HG03025 (cell line): Measurements from ENCODE around the gene UQCRFS1.
"Not testable (repeated sequence)": the region's sequence is repeated elsewhere in the genome, so short reads cannot be mapped to it uniquely, and the experiment has no call there.

Source experiments
- ATAC-seq: cut with Tn5 transposase; IDR thresholded peaks from one replicate; pipeline ENCODE4 v1.9.1; 2021; ENCODE audit warnings: mild to moderate bottlenecking, moderate library complexity; ENCODE audit not compliant: unreplicated experiment, low FRiP score

UQCRFS1 gene

GRCh38 chr19:29212648-29213573 is at the start of gene UQCRFS1:
UQCRFS1 (minus strand) TSS chr19:29213151; CDS start chr19:29213118, 33 bp downstream.
- ATAC-seq: peak; percentile 95

- no peak for ATAC-seq
These were observed 49.1 kb upstream of the UQCRFS1 start for GRCh38 chr19:29262085-29262484.

GRCh38 chr19:29260477-29261317 is 47.7 kb upstream of the UQCRFS1 start:
- ATAC-seq: no peak

- ATAC-seq: no peak
These were observed 46.9 kb upstream of the UQCRFS1 start for GRCh38 chr19:29259867-29260281.

- ATAC-seq: no peak
These were observed 46.2 kb upstream of the UQCRFS1 start for GRCh38 chr19:29259153-29259552.

- no peak for ATAC-seq
These were observed 43.6 kb upstream of the UQCRFS1 start for GRCh38 chr19:29256516-29256915.

GRCh38 chr19:29255912-29256311 is 43.0 kb upstream of the UQCRFS1 start:
- ATAC-seq: no peak

- ATAC-seq: no peak
These were observed 42.1 kb upstream of the UQCRFS1 start for GRCh38 chr19:29255006-29255405.

GRCh38 chr19:29249798-29250197 is 36.8 kb upstream of the UQCRFS1 start:
- ATAC-seq: not testable (repeated sequence)

- no peak for ATAC-seq
These were observed 35.4 kb upstream of the UQCRFS1 start for GRCh38 chr19:29248332-29248844.

- ATAC-seq: no peak
These were observed 34.9 kb upstream of the UQCRFS1 start for GRCh38 chr19:29247872-29248271.

- ATAC-seq: no peak
These were observed 34.5 kb upstream of the UQCRFS1 start for GRCh38 chr19:29247471-29247870.

GRCh38 chr19:29247051-29247450 is 34.1 kb upstream of the UQCRFS1 start:
- ATAC-seq: no peak

- ATAC-seq: no peak
These were observed 32.3 kb upstream of the UQCRFS1 start for GRCh38 chr19:29245215-29245614.

- ATAC-seq: no peak
These were observed 28.4 kb upstream of the UQCRFS1 start for GRCh38 chr19:29241324-29241723.

GRCh38 chr19:29239213-29239776 is 26.3 kb upstream of the UQCRFS1 start:
- ATAC-seq: no peak

GRCh38 chr19:29233591-29233990 is 20.6 kb upstream of the UQCRFS1 start:
- no peak for ATAC-seq

- ATAC-seq: no peak
These were observed 19.4 kb upstream of the UQCRFS1 start for GRCh38 chr19:29232315-29232852.

- not testable (repeated sequence) for ATAC-seq
These were observed 18.4 kb upstream of the UQCRFS1 start for GRCh38 chr19:29231306-29231705.

- no peak for ATAC-seq
These were observed 4.7 kb upstream of the UQCRFS1 start for GRCh38 chr19:29217616-29218015.
